ENCODE data around the gene LIF.

- TF ChIP-seq CTCF (IDR thresholded peaks at IDR 0.05; ENCODE audit: insufficient read depth, low read length): no peak
- TF ChIP-seq POLR2AphosphoS5 (IDR thresholded peaks at IDR 0.05; ENCODE audit: low read depth): no peak
- no peak for TF ChIP-seq REST (IDR thresholded peaks at IDR 0.05; ENCODE audit: insufficient replicate concordance, low read depth)
Measured at GRCh38 chr22:30294066-30294465, 47.5 kb upstream of the LIF start.
